ENCODE results near the gene GABRD.

The GABRD gene

DNA sequence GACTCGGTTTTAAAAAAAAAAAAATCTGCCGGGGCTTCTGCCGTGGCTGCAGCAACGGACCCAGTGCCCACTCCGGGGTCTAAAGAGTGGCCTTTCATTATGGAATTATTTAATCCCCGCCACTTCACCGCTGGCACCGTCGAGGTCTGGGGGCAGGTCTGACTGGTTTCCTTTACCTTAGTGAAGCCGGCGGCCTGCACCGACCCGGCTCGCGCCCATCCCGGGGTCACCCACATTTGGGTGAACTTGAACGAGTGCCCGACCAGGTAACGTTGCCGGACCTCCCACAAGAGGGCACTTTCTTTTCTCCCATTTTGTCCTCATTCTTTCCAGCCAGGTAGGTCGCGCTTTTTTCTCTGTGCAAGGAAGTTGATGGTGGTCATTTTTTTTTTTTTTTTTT, 35.4 kb downstream of the GABRD start:
- DNase-seq = no peak

DNA sequence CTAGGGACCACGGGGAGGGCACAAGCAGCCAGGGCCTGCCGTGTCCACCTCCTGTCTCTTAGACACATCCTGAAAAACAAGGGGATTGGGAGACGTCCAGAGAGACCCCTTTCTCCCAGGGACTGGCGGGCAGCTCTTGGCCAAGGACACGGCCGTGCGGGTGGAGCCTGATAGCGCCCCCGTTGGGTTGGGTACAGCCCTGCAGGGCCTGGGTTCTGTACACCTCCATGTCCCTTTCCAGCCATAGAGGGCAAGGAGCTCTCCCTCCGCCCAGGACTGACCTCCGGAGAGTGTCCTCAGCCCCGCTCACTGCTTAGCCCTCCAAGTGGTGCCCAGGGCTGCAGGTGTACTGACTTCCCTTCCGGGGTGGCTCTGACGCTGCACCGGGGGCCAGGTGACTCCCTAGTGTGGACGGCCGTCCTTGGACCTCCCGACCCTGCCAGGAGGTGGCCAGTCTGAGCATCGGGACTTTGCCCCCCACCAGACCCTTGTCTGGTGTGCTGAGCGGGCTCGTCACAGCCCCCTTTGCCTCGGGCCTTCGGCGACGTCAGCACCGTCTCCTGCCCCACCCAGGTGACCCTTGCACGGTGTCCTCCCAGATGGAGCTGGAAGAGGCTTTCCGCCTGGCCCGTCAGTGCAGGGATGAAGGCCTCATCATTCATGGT, 36.9 kb downstream of the GABRD start:
- no peak for DNase-seq

DNA sequence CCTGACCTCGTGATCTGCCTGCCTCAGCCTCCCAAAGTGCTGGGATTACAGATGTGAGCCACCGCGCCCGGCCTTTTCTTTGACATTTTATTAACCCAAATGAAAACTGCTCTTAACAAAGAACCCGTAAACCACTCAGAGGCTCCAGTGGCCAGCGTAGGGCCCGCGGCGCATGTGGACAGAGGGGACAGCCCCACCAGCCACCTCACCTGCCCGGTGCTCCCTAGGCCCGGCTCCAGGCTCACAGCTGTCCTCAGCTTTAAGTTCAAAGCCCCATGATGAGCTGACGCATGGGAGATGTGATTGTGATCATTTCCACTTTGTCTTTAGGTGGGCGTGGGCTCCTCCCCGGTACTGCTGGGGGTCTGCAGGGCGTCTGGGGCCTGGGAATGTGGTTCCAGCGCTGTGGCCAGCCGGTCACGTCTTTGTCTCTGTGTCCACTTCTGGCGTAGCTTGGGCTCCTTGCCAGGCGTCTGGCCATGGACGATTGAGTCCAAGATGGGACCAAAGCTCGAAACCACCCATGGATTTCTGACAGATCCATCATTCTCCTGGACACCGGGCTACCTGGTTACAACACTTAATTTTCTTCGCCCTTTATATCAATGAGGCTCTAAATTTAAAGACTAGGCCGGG, 37.9 kb downstream of the GABRD start:
- DNase-seq = no peak

DNA sequence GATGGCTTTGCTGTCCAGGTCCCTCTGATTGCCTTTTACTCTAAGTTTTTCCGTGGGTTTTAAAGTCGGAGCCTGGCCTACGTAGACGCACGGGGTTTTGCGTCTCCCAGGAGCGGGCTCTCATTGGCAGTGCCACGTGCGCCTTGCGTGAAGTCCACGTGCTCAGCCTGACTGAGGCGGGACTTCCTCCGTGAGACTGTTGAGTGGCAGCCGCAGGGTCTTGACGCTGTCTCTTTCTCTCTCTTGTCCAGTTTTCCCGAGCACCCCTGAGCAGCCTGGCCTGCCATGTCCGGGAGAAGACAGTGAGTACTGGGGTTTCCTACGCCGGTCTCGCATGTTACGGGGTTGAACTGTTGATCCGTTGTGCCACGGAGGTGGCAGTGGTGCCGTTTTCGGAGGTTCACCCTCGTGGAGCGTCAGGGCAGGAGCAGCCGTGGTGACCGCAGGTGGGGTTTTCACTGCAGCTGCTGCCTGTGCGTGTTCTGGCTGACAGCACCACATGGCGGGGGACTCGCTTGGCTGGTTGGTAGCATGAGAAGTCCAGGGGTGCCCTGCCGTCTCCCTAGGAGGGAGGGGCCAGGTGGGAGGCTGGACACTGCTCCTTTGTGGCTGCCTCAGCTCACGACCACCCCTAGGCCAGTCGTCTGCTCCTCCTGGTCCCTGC, 40.3 kb downstream of the GABRD start:
- DNase-seq = no peak

DNA sequence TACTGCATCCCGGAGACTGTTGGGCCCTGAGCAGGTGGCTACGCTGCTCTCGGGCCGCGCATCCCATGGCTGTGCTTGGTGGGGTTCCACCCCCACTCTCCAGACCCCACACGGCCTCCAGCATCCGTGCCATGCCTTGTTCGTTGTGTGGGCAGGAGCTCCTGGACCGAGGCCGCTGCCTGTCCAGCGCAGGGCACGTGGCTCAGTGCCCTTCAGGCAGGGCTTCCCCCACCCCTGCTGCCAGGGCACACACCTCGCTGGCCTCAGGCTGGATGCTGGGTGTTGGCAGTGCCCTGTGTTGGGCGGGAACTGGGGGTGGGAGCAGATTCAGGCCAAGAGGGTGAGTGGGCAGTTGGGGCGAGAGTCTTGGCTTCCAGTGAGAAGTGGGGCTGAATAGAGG, 40.9 kb downstream of the GABRD start:
- DNase-seq = no peak

DNA sequence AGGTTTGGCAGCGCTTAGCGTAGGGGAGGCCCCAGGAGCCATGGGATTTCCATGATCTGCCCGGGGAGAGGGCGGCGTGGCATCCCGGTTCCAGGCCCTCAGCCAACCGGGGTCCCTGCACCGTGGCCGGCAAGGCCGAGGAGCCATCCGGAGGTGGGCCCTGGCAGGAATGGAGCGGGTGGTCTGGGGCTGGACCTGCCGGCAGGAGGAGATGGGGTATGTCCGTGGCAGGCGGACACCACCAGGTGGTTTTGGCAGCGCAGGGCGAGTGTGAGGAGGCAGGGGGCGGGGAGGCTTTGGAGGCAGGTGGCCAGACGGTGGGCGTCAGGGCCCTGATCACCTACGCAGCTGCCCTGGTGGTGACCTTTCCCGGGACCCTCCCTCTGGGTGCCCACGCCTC, 41.4 kb downstream of the GABRD start:
- DNase-seq = no peak

DNA sequence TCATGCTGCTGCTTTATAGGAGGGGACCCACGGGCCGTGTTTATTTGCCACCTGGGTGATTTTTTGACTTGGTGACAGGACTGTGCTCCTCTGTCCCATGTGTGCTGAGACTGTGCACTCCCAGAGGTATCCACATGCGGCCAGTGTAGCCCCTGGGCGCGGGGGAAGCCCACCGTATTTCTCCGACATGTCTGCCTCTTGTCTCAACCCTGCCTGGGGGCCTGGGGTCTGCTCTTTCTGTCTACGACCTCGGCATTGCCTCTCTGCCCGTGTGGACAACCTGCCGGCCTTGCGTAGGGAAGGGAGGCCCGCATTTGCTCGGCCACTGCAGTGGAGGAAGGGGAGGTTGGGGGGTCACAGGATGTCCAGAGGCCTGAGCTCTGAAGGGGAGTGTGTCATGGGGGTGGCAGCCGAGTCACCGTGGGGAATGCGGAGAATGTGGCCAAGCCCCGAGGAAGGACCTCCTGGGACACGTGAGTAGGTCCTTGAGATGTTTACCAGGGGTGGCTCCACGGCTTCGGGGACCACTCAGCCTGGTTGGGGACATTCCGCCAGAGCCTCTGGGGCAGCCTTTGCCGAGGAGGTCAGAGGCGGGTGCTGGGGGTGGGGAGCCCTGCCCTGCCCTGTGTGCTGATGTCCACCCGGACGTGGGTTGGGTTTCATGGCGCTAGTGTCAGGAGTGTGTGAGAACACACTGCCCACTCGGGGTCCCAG, 42.1 kb downstream of the GABRD start:
- no peak for DNase-seq

DNA sequence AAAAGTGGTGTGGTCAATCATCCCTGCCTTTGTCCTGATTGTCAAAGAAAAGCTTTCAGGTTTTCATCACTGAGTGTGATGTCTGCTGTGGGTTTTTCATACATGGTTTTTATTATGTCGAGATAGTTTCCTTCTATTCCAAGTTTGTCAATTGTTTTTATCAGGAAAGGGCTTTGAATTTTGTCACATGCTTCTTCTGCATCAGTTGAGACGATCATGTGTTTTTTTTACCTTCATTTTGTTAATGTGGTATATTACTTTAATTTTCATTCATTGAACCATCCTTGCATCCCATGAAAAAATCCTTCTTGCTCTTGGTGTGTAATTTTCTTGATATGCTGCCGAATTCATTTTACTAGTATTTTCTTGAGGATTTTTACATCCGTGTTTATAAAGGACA, 46.6 kb downstream of the GABRD start:
- DNase-seq = no peak

DNA sequence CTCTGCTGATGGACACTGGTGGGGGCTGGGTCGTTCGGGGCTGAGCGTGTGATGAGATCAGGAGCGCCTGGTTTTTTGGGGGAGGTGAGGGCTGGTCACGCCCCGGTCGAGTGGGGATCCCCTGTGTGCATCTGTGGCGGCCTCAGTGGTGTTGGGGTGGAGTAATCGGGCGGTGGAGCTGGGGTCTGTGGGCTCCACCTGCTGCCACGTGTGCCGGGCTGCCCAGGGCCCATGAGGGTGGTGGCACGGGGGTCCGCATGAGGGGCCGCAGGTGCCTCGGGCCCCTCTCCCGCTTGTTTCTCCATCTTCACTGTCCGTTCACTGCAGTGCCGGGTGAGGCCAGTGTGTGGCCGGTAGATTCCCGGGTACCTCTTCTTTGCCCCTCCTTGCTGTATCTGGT, 48.2 kb downstream of the GABRD start:
- no peak for DNase-seq

DNA sequence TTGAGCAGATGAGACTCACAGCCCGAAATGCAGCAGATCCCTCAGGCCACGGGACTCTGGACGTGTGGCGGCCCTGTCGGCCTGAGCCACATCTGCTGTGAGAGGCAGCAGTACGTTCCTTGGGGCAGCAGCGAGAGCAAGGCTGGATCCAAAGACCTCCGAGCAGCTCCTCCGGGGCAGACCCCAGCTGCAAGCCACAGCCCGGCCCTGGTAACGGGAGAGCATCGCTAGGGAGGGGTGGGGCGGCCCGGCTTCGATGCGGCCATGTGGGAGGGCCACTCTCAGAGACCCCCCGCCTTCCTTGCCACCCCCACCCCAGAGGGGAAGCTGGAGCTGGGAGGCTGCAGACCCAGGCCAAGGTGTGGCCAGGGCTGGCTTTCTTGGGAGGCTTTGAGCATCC, 48.8 kb downstream of the GABRD start:
- DNase-seq = no peak

DNA sequence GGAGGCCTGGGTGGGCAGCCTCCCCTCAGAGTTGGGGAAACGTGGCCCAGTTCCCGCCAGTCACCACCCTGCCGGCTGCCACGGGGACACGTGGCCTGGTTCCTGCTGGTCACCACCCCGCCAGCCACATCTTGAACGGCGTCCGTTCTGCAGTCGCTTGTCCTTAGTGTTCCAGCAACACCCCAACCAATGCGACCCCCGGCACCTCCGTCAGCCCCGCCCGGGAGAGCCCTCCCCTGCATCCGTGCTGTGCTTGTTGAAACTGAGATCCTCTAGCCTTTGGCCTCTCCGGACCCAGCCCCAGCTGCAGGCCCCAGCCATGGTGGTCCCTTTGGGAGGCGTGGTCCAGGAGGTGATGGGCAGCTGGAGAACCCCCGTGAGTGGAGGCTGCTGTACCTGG, 49.8 kb downstream of the GABRD start:
- no peak for DNase-seq

DNA sequence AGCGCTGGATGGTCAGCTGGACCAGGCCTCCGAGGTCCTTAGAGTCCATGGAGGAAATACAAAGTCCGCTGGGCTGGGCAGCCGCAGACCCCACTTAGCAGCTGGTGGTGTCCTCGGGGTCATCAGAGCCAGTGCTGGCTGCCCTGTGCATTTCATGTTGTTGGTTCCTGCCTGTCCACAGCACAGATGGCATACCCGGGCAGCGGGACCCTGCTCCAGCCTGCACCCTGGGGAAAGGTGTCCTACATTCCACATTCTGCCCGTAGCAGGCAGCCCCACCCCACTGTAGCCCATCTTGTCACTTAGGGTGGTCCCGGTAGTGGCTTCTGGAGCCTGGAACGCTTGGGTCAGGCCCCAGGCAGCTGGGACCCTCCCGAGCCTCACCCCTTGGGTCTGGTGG, 50.9 kb downstream of the GABRD start:
- DNase-seq = no peak

DNA sequence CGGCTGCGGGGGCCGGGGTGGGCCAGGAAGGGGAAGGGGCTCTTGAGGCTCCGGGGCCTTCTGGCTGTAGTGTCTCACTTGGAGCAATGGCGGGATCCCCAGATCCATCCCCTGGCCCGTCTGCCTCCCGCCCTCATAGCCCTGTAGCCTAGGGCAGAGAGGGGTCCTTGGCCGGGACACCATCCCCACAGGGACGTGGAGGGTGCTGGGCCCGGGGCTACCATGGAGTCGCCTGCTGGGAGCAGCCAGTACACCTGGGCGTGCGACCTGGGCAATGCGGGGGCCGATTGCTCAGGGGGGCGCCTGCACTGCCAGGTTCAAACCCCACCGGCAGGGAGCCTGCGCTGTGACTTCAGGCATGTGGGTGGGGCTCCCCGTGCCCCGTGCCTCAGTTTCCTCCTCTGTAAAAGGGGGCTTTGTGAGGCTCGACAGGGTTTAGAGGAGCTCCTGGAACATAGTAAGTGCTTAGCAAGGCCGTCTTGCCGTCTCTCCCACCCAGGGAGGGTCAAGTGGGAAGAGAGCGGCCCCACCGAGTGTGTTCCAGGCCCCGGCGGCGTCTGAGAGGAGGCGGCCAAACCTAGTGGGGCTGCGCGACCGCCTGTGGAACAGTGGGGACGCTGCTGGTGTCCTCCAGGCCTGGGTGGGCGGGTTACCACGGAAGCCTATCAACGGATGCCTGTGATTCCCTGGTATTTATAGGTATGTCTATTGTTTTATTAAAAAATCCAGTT, 51.8 kb downstream of the GABRD start:
- DNase-seq = no peak

DNA sequence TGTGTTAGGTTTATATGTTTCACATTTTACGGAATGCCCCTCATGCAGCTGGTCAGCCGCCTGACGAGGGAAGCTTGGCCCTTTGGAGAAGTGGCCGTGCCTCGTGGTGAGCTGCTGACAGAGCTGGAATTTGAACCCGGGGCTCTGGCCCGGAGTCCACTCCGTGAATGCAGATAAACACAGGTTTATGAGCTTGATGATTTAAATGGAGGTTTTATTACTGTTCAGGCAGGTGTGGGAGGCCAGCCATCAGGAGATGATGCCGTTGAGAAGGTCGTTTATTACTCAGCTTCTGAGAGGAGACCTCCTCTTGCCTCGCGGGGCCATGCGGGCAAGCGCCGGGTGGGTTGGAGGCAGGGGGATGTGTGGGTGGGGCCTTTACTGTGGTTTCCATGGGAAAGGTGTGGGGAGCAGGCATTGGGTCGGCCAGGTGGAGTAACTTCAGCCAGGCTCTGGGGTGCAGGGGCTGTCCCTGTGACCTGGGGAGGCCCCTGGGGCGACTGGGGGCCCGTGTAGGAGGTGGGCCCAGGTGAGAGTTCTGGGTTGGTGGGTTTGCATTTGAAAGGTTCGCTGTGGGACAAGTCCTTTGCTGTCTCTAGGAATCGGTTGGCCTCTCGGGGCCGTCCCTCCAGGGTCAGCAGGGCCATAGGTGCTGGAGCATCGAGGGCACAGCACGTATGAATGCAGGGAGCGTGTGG, 53.1 kb downstream of the GABRD start:
- no peak for DNase-seq

DNA sequence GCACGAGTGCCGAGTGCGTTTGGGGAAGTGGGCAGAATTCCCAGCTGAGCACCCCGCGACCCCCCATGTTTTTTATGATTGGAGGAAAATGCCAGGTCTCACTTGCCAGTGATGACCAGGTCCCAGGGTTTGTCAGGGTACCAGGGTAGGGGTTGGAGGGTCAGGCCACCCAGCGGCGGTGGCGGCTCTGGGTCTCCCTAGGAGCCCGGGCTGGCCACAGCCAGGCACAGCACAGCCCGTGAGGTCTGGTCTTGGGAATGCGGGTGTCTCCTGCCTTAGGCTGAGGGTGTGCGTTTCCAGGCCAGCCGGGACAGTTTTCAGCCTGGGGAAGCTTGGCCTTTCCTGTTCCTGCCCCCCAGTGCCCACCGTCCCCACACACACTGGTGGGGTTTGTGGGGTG, 53.7 kb downstream of the GABRD start:
- DNase-seq = no peak

DNA sequence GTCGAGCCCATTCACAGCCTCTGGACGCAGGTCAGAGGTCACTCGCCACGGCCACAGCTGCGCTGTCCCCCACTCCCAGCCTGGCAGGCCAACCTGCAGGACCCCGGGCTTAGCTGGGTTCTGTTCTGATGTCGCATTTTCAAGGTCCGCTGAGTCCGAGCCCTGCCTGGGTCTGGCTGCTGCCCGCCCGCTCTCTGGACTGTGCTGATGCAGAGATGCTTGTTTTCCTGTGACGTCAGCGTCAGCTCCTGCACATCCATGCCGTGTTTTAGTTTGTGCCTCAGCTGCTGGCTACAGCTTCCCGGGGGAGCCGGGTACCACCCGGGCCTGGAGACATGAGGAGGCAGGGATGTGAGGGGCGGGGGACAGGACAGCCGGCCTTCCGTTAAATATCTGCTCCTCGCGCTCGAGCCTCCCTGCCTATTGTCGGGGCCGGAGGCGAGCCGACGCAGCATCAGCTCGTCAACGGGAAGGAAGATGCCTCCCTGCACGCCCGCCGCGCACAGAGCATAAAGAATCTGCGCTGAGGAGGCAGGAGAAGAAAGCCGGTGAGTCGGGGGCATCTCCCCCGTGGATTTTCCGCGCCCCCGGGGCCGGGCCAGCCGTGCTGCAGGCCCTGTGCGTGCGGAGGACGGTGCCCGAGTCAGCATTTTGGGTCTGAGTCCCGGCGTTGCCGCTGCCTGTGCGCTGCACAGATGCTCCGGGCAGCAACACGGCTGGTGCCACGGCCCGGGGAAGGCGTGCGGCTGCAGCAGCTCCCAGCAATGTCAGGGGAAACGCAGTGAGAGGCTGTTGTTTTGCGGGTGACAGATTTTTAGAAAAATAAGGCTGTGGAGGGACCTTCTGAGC, 54.5 kb downstream of the GABRD start:
- no peak for DNase-seq

DNA sequence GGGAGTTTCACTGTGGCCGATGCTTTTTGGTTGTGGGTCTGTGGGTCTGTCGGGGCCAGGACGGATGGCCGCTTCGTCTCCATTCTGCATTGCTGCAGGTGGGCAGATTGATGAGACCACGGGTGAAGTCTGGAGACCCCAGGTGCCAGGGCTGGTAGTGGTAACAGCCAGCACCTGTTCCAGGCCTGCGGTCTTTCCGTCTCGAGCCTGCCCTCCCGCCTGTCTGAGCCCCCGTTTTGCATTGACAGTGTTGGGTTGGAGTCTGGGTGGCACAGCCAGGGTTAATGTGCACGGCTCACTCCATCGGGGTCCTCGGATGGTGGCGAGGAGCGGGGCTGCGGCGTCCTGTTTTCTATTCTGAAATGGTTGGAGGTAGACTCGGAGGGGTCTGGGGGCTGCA, 55.3 kb downstream of the GABRD start:
- no peak for DNase-seq

DNA sequence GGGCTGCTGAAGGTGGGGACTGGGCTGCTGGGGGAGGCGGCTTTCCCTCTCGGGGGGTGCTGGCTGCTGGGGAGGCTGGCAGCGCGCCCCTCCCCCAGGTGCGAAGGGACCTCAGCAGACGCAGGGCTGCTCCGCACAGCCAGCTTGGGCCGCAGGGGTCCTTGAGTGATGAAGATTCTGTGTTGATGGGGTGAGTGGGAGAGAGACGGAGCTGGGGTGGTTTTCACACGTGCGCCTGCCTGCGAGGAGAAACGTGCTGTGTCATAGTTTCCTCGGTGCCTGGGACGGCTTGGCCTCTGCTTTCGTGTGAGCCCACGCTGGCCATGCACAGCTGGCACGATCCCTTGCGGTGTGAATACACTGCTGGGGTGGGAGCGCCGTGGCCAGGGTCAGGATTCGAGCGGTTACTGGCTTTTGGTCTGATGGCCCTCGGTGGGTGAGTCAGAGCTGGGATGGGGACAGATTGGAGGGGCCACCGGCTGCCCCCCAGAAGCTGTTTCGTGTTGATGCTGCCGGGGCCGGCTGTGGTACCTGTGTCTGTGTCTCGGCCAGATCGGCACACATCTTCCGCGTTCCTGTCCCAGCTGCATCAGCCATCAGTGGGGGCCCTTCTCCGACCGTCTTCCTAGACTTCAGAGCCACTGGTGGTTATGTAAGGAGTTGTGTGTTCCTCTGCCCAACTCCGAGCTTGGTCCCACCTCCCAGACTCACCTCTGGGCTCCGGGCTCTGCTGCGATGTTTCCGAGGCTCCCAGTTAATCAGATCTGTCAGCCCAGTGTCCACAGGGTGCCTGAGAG, 56.0 kb downstream of the GABRD start:
- no peak for DNase-seq

DNA sequence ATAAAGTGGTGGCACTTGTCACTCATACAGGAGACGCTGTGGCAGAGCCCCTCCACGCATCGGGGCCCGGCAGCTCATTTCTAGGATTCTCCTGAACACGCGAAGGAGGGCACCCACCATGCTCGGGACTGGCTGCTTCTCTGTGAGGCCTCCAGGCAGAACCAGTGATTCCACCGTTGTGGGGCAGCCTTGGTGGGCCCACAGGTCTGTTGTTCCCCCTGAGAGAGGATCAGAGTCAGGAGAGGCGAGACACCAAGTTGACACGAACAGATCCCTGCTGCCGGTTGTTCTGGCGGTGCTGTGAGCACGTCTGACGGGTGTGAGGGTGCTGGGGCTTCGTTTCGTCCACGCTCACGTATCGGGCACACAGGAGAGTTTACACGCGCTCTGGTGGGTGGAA, 57.7 kb downstream of the GABRD start:
- DNase-seq = no peak

DNA sequence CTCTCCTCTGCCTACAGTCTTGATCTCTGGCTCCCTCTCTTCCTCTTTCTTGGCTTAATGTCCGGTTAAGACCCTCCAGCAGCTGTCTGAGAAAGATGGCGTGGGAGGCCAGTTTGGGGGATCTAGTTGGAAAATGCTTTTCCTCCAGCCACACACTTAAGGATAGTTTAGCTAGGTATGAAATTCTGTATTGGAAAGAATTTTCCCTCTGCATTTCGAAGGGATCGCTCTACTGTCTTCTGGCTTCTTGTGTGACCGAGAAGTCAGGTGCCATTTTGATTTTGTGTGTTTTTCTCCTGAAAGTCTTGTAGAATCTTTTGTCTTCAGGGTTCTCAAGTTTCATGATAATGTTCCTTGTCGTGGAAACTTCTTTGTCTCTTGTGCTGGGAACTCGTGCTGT, 59.0 kb downstream of the GABRD start:
- DNase-seq = no peak
